Activated B cell treated with CpG ODN at 0.5 μM for 24 hours (primary cell): ENCODE results near the gene C5. TPM values are rescaled to one million over a fixed set of nuclear protein-coding genes. Genes with fewer than 3 reads are reported as not detected.

Source experiments
- ATAC-seq: fragments of 200-7000 bp; cut with Tn5 transposase; one replicate; pipeline ENCODE4 v1.10.0; 2021; ENCODE audit warnings: low read depth, mild to moderate bottlenecking, moderate library complexity
- CTCF ChIA-PET: fragments of 350-600 bp; sonication (Branson Sonifier 250); formaldehyde crosslinking; loops from one replicate; lab custom pipeline; 2021; ENCODE audit warnings: antibody characterized with exemption; lab: Charles Lee
- POLR2A ChIA-PET: fragments of 350-600 bp; sonication (Branson Sonifier 250); formaldehyde crosslinking; loops from one replicate; lab custom pipeline; 2021; ENCODE audit warnings: antibody characterized with exemption; lab: Charles Lee
- DNase-seq: peaks from one replicate; pipeline ENCODE4 v3.0.0; 2022
- H3K27ac Mint-ChIP-seq: one replicate; pipeline ENCODE4 v1.8.0; 2020; ENCODE audit warnings: mixed read lengths
- H3K27me3 Mint-ChIP-seq: one replicate; pipeline ENCODE4 v1.8.0; 2021; ENCODE audit warnings: mixed read lengths
- H3K36me3 Mint-ChIP-seq: one replicate; pipeline ENCODE4 v1.8.0; 2021; ENCODE audit warnings: low read depth, mixed read lengths
- H3K4me1 Mint-ChIP-seq: one replicate; pipeline ENCODE4 v1.8.0; 2021; ENCODE audit warnings: mixed read lengths
- H3K4me3 Mint-ChIP-seq: one replicate; pipeline ENCODE4 v1.8.0; 2020; ENCODE audit warnings: mild to moderate bottlenecking, mixed read lengths
- H3K9me3 Mint-ChIP-seq: one replicate; pipeline ENCODE4 v1.8.0; 2020; ENCODE audit warnings: mixed read lengths
- intact Hi-C: fragments of 100-400 bp; cut with micrococcal nuclease; formaldehyde crosslinking; loops from one replicate; pipeline ENCODE4 v1.15.1; 2024
- total RNA-seq: library from RNA; stranded (reverse); gene quantifications from 2 replicates; pipeline ENCODE4 v1.2.3, GENCODE V29; 2022
- TF ChIP-seq, protein P1 (sequence below): fragments of 200-600 bp; IDR thresholded peaks from one replicate; pipeline ENCODE4 v1.8.0; 2022; ENCODE audit warnings: antibody characterized with exemption, mild to moderate bottlenecking

C5 gene
- total RNA-seq, 1 donor from 2014 or later: 3.5 TPM

DNA sequence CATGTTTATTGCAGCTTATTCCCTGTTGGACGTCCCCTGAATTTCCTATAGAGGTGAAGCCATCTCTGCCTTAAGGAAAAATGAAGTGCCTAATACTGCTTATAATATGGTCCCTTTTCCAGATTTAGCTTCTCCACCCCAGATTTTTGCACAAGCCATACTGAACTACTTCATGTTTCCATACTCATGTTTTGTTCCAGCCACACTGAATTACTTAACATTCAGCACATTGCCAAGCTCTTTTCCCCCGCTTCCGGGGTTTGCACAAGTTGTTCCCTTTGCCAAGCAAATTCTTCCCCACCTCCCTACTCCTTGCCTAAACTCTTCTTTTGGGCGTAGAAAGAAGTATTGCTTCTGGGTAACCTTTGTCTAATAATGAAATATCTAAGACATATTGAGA is 23.0 kb upstream of the C5 start:
- H3K27ac Mint-ChIP-seq: peak overlapping the region; percentile 98
- peaks cover 66% of the 10 kb centered on the region for H3K4me1 Mint-ChIP-seq
- H3K4me3 Mint-ChIP-seq: peak overlapping the region; percentile 96
- CTCF ChIA-PET: interaction anchor here (5.4 kb wide), 1 partner anchor 12 kb away, joined by 40 read pairs; no protein-coding TSS in a partner anchor
- TF ChIP-seq, protein P1, sequence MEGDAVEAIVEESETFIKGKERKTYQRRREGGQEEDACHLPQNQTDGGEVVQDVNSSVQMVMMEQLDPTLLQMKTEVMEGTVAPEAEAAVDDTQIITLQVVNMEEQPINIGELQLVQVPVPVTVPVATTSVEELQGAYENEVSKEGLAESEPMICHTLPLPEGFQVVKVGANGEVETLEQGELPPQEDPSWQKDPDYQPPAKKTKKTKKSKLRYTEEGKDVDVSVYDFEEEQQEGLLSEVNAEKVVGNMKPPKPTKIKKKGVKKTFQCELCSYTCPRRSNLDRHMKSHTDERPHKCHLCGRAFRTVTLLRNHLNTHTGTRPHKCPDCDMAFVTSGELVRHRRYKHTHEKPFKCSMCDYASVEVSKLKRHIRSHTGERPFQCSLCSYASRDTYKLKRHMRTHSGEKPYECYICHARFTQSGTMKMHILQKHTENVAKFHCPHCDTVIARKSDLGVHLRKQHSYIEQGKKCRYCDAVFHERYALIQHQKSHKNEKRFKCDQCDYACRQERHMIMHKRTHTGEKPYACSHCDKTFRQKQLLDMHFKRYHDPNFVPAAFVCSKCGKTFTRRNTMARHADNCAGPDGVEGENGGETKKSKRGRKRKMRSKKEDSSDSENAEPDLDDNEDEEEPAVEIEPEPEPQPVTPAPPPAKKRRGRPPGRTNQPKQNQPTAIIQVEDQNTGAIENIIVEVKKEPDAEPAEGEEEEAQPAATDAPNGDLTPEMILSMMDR: no peak
- intact Hi-C loops: loop anchor here (10.0 kb wide), 1 partner anchor 302 kb away; the partner anchor contains the start of gene STOM
- no peaks in the 10 kb centered on the region for H3K27me3 Mint-ChIP-seq
- DNase-seq: no peak
- peaks cover 9% of the 10 kb centered on the region for H3K36me3 Mint-ChIP-seq
- ATAC-seq: no peak
- peaks cover 7% of the 10 kb centered on the region for H3K9me3 Mint-ChIP-seq
- POLR2A ChIA-PET: interaction anchor here (0.6 to 2.8 kb wide), 8 partner anchors 48 to 280 kb away, joined by 3 to 16 read pairs (median 4); partner anchors contain the start of gene FBXW2

DNA sequence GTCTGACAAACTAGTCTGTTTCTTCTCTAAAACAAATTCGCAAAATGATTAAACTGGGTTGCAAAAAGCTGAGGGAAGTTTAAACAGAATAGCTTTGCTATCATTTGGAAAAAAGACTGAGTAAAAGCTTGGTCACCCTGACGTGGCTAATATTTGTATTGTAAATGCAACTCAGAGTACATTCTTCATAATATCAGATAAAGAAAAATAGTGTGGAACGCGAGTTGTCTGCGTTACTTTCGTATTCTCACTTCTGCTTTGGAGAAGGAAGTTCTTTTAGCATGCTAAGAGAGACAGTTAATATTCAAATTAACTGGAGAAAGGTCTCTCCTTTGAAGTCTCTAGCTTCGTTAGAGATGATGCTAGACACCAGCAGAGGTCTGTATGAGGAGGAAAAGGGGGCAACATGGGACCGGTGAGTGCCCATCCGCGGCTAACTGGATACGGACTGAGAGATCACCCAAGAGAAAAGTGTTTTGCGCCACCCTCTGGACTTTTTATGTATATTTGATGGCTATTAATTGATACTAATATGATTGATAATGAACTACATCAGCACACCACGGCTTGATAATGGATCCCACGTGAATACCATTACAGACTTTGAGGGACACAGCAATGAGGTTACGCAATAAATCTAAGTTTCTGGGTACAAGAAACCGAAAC is 21.8 kb upstream of the C5 start:
- ChIA-PET POLR2A (interaction anchor here (0.5 to 2.8 kb wide), 19 partner anchors 9 to 316 kb away, joined by 3 to 16 read pairs (median 4); partner anchors contain the start of gene FBXW2), CTCF (interaction anchor here (1.0 to 5.4 kb wide), 8 partner anchors 10 to 317 kb away, joined by 3 to 40 read pairs (median 4); partner anchors contain the start of gene FBXW2)
- DNase-seq (peak; percentile 37), ATAC-seq (peak; percentile 61)
- H3K36me3 Mint-ChIP-seq: peaks cover 13% of the 10 kb centered on the region
- H3K9me3 Mint-ChIP-seq: peaks cover 13% of the 10 kb centered on the region
- peaks cover 60% of the 10 kb centered on the region for H3K4me1 Mint-ChIP-seq
- TF ChIP-seq, protein P1: no peak
- peak overlapping the region; percentile 99 for H3K27ac Mint-ChIP-seq
- H3K27me3 Mint-ChIP-seq: no peaks in the 10 kb centered on the region
- peak overlapping the region; percentile 89 for H3K4me3 Mint-ChIP-seq
- intact Hi-C loops: loop anchor here (1.0 to 10.0 kb wide), 3 partner anchors 15 to 303 kb away; partner anchors contain the start of gene STOM

DNA sequence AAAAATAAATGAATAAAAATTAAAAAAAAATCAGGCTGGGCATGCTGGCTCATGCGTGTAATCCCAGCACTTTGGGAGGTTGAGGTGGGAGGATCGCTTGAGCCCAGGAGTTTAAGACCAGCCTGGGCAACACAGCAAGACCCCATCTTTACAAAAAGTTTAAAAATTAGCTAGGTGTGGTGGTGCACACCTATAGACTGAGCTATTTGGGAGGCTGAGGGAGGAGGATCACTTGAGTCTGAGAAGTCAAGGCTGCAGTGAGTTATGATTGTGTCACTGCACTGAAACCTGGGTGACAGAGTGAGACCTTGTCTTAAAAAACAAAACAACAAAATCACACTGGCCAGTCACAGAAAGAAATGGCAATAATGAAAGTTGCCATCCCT is 21.3 kb upstream of the C5 start:
- H3K4me3 Mint-ChIP-seq: peak overlapping the region; percentile 89
- CTCF ChIA-PET: interaction anchor here (1.0 to 5.4 kb wide), 8 partner anchors 10 to 316 kb away, joined by 3 to 40 read pairs (median 4); partner anchors contain the start of gene FBXW2
- peak overlapping the region; percentile 99 for H3K27ac Mint-ChIP-seq
- peaks cover 14% of the 10 kb centered on the region for H3K36me3 Mint-ChIP-seq
- POLR2A ChIA-PET: interaction anchor here (0.5 to 2.8 kb wide), 19 partner anchors 9 to 315 kb away, joined by 3 to 16 read pairs (median 4); partner anchors contain the start of gene FBXW2
- peaks cover 13% of the 10 kb centered on the region for H3K9me3 Mint-ChIP-seq
- DNase-seq (no peak), ATAC-seq (peak; percentile 2)
- no peaks in the 10 kb centered on the region for H3K27me3 Mint-ChIP-seq
- TF ChIP-seq, protein P1: no peak
- intact Hi-C loops: loop anchor here (2.0 to 10.0 kb wide), 2 partner anchors 15 to 303 kb away; partner anchors contain the start of gene STOM
- peaks cover 55% of the 10 kb centered on the region for H3K4me1 Mint-ChIP-seq

- TF ChIP-seq, protein P1: no peak
- POLR2A ChIA-PET: interaction anchor here (0.7 kb wide), 2 partner anchors 95 to 185 kb away, joined by 3 to 4 read pairs; no protein-coding TSS in a partner anchor
- no peak overlapping the region for H3K4me3 Mint-ChIP-seq
- peaks cover 38% of the 10 kb centered on the region for H3K4me1 Mint-ChIP-seq
- peaks cover 9% of the 10 kb centered on the region for H3K36me3 Mint-ChIP-seq
- no peak overlapping the region for H3K27ac Mint-ChIP-seq
- intact Hi-C loops: no loop called here
- H3K27me3 Mint-ChIP-seq: no peaks in the 10 kb centered on the region
- ATAC-seq (no peak), DNase-seq (no peak)
- H3K9me3 Mint-ChIP-seq: peaks cover 13% of the 10 kb centered on the region
- CTCF ChIA-PET: interaction anchor here (5.4 kb wide), 1 partner anchor 9 kb away, joined by 40 read pairs; no protein-coding TSS in a partner anchor
These were observed 19.3 kb upstream of the C5 start for GRCh38 chr9:121069396-121069795.

GRCh38 chr9:121067640-121068039 is 17.6 kb upstream of the C5 start:
- intact Hi-C loops: no loop called here
- ATAC-seq (no peak), DNase-seq (no peak)
- Mint-ChIP-seq H3K36me3 (peaks cover 7% of the 10 kb centered on the region), H3K4me1 (peaks cover 21% of the 10 kb centered on the region), H3K27ac (no peak overlapping the region), H3K9me3 (peaks cover 13% of the 10 kb centered on the region), H3K27me3 (no peaks in the 10 kb centered on the region), H3K4me3 (no peak overlapping the region)
- CTCF ChIA-PET: no interaction called here
- TF ChIP-seq, protein P1: no peak
- POLR2A ChIA-PET: interaction anchor here (0.7 to 0.8 kb wide), 2 partner anchors 77 to 307 kb away, joined by 4 to 9 read pairs; no protein-coding TSS in a partner anchor
